MM.1S (cell line): Measurements from ENCODE around the gene NRXN3.

ENCODE experiments used
- EZH2phosphoT487 ChIP-seq: fragments of 300-600 bp; sonication (generic); IDR thresholded peaks from 2 replicates; pipeline ENCODE4 v1.6.1; 2018; ENCODE audit warnings: antibody characterized with exemption, low read length
- TF ChIP-seq, protein P1 (sequence below): fragments of 300-600 bp; sonication (generic); IDR thresholded peaks from 2 replicates; pipeline ENCODE4 v1.5.1; 2016; ENCODE audit warnings: antibody characterized with exemption, low read length, mixed read lengths

DNA sequence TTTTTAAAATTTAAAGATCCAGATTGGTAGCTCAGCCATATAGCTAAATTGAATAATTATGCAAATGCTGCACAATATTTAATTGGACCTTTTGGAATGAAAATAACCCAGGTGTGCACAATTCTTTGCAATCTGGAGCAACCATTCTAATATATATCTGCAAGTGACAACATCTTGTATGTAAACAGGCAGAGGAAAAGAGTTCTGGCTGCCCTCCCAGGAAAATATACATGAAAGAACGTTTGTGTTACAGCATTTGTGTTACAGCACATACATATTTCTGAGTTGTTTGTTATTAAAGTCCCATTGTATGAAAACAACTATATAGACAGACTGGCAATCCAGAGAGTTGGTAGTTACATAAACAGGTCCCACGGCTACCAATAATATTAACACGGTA lies 1663.6 kb downstream of the NRXN3 start:
- TF ChIP-seq, protein P1, sequence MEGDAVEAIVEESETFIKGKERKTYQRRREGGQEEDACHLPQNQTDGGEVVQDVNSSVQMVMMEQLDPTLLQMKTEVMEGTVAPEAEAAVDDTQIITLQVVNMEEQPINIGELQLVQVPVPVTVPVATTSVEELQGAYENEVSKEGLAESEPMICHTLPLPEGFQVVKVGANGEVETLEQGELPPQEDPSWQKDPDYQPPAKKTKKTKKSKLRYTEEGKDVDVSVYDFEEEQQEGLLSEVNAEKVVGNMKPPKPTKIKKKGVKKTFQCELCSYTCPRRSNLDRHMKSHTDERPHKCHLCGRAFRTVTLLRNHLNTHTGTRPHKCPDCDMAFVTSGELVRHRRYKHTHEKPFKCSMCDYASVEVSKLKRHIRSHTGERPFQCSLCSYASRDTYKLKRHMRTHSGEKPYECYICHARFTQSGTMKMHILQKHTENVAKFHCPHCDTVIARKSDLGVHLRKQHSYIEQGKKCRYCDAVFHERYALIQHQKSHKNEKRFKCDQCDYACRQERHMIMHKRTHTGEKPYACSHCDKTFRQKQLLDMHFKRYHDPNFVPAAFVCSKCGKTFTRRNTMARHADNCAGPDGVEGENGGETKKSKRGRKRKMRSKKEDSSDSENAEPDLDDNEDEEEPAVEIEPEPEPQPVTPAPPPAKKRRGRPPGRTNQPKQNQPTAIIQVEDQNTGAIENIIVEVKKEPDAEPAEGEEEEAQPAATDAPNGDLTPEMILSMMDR, result no peak
- no peak for TF ChIP-seq EZH2phosphoT487
